ENCODE measurements around the gene ZNF547.

DNA sequence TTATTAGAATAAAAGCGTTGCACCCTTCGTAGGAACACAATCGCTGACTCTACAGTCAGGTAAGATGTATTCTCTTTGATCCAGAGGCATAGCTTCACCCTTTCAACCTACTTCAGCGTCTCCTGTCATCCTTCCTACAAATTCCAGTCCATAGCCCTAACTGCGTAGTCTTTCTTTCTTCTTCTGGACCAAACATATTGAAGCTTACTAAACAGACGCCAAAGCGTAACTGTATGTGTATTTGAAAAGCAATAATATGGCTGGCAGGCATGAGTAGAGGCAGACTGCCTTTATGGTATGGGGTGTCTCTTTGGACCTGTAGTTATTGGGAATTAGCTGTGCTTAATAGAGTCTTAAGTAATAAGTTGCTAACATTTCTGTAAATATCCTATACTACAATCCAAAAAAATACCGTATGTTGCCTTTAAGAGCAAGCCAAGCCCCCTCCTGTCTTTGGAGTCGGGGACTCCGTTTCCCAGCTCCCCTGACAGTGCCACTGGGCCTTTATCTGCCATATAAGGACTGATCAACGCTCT lies 25.9 kb downstream of the ZNF547 start:
- TF ChIP-seq, protein P1, sequence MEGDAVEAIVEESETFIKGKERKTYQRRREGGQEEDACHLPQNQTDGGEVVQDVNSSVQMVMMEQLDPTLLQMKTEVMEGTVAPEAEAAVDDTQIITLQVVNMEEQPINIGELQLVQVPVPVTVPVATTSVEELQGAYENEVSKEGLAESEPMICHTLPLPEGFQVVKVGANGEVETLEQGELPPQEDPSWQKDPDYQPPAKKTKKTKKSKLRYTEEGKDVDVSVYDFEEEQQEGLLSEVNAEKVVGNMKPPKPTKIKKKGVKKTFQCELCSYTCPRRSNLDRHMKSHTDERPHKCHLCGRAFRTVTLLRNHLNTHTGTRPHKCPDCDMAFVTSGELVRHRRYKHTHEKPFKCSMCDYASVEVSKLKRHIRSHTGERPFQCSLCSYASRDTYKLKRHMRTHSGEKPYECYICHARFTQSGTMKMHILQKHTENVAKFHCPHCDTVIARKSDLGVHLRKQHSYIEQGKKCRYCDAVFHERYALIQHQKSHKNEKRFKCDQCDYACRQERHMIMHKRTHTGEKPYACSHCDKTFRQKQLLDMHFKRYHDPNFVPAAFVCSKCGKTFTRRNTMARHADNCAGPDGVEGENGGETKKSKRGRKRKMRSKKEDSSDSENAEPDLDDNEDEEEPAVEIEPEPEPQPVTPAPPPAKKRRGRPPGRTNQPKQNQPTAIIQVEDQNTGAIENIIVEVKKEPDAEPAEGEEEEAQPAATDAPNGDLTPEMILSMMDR (IDR thresholded peaks at IDR 0.05) = no peak
- no peak for TF ChIP-seq ZFX (IDR thresholded peaks at IDR 0.05; ENCODE audit: borderline replicate concordance)

Measured in 22Rv1 (cell line).